GM23338 (cell line): ENCODE results near the gene HMOX2. TPM values are rescaled to one million over a fixed set of nuclear protein-coding genes. Genes with fewer than 3 reads are reported as not detected.

Experiments used
- ATAC-seq: fragments of 200-7000 bp; cut with Tn5 transposase; 3 replicates; pipeline ENCODE4 v1.9.1; 2020
- DNase-seq: peaks from one replicate; pipeline ENCODE4 v3.0.0-alpha.2; 2015; ENCODE audit warnings: low spot score
- H2AFZ ChIP-seq: fragments of 200-600 bp; sonication (generic); 2 replicates; pipeline ENCODE4 v1.8.0; 2016; ENCODE audit warnings: antibody characterized with exemption, mild to moderate bottlenecking, moderate library complexity
- H3F3A ChIP-seq: fragments of 200-600 bp; sonication (generic); replicated peaks from 2 replicates; pipeline ENCODE4 v1.8.0; 2017; ENCODE audit warnings: antibody characterized with exemption, mixed run types, low read depth
- H3K27ac ChIP-seq: fragments of 200-600 bp; sonication (generic); 2 replicates; pipeline ENCODE4 v1.6.1; 2016; ENCODE audit warnings: low read depth
- H3K27me3 ChIP-seq: fragments of 200-600 bp; sonication (generic); 2 replicates; pipeline ENCODE4 v1.8.0; 2016; ENCODE audit warnings: mild to moderate bottlenecking, mixed run types, moderate library complexity; ENCODE audit not compliant: insufficient read depth
- H3K36me3 ChIP-seq: fragments of 200-600 bp; sonication (generic); 2 replicates; pipeline ENCODE4 v1.8.0; 2016; ENCODE audit warnings: mild to moderate bottlenecking; ENCODE audit not compliant: insufficient read depth
- H3K4me1 ChIP-seq: fragments of 200-600 bp; sonication (generic); 2 replicates; pipeline ENCODE4 v1.8.0; 2016; ENCODE audit warnings: mild to moderate bottlenecking, moderate library complexity; ENCODE audit not compliant: insufficient read depth
- H3K4me2 ChIP-seq: fragments of 200-600 bp; sonication (generic); 2 replicates; pipeline ENCODE4 v1.7.1; 2017; ENCODE audit warnings: mixed run types
- H3K4me3 ChIP-seq: fragments of 200-600 bp; sonication (generic); 2 replicates; pipeline ENCODE4 v1.6.1; 2016; ENCODE audit warnings: mixed run types
- H3K79me2 ChIP-seq: fragments of 200-600 bp; sonication (generic); replicated peaks from 2 replicates; pipeline ENCODE4 v1.8.0; 2017; ENCODE audit warnings: mild to moderate bottlenecking; ENCODE audit not compliant: insufficient read depth
- H3K9me2 ChIP-seq: fragments of 200-600 bp; sonication (generic); 2 replicates; pipeline ENCODE4 v1.8.0; 2017; ENCODE audit not compliant: insufficient read depth
- H4K20me1 ChIP-seq: fragments of 200-600 bp; sonication (generic); replicated peaks from 2 replicates; pipeline ENCODE4 v1.8.0; 2017; ENCODE audit warnings: mild to moderate bottlenecking; ENCODE audit not compliant: insufficient read depth
- H3K27ac Mint-ChIP-seq: 2 replicates; pipeline ENCODE4 v1.8.0; 2020; ENCODE audit warnings: inconsistent platforms, mild to moderate bottlenecking, moderate library complexity, mixed read lengths
- H3K27me3 Mint-ChIP-seq: 3 replicates; pipeline ENCODE4 v1.8.0; 2022; ENCODE audit warnings: low read depth, mild to moderate bottlenecking, moderate library complexity, mixed read lengths, inconsistent platforms; ENCODE audit not compliant: insufficient read depth, poor library complexity
- H3K36me3 Mint-ChIP-seq: 3 replicates; pipeline ENCODE4 v1.8.0; 2021; ENCODE audit warnings: low read depth, mild to moderate bottlenecking, inconsistent platforms, moderate library complexity, mixed read lengths
- H3K4me1 Mint-ChIP-seq: 3 replicates; pipeline ENCODE4 v1.8.0; 2020; ENCODE audit warnings: mild to moderate bottlenecking, inconsistent platforms, mixed read lengths
- H3K4me3 Mint-ChIP-seq: 3 replicates; pipeline ENCODE4 v1.8.0; 2021; ENCODE audit warnings: moderate library complexity, mild to moderate bottlenecking, inconsistent platforms, mixed read lengths
- H3K9me3 Mint-ChIP-seq: 3 replicates; pipeline ENCODE4 v1.8.0; 2020; ENCODE audit warnings: moderate library complexity, mild to moderate bottlenecking, inconsistent platforms, mixed read lengths
- CREB1 ChIP-seq: fragments of 250-450 bp; sonication (Bioruptor Pico); IDR thresholded peaks from 2 replicates; pipeline ENCODE4 v1.5.0; 2020; ENCODE audit warnings: low read depth, mild to moderate bottlenecking, moderate library complexity
- EZH2 ChIP-seq: fragments of 200-600 bp; sonication (generic); IDR thresholded peaks from one replicate; pipeline ENCODE4 v1.8.0; 2017; ENCODE audit warnings: antibody characterized with exemption, mild to moderate bottlenecking, low read depth; ENCODE audit not compliant: unreplicated experiment
- EZH2phosphoT487 ChIP-seq: fragments of 200-600 bp; sonication (generic); IDR thresholded peaks from one replicate; pipeline ENCODE4 v1.8.1; 2018; ENCODE audit warnings: antibody characterized with exemption; ENCODE audit not compliant: unreplicated experiment
- JUNB ChIP-seq: IDR thresholded peaks from one replicate; pipeline ENCODE4 v1.6.1; 2016; ENCODE audit warnings: antibody characterized with exemption; ENCODE audit not compliant: unreplicated experiment
- NANOG ChIP-seq: IDR thresholded peaks from 2 replicates; pipeline ENCODE4 v1.6.1; 2016; ENCODE audit warnings: antibody characterized with exemption, borderline replicate concordance
- POLR2AphosphoS5 ChIP-seq: IDR thresholded peaks from 2 replicates; pipeline ENCODE4 v1.6.1; 2016; ENCODE audit warnings: antibody characterized with exemption, low read depth
- STAT1 ChIP-seq: IDR thresholded peaks from one replicate; pipeline ENCODE4 v1.6.1; 2016; ENCODE audit warnings: antibody characterized with exemption; ENCODE audit not compliant: unreplicated experiment
- ZNF114 ChIP-seq: fragments of 250-450 bp; sonication (Bioruptor Pico); IDR thresholded peaks from 2 replicates; pipeline ENCODE4 v1.5.0; 2020; ENCODE audit warnings: mild to moderate bottlenecking, moderate library complexity
- ZNF331 ChIP-seq: fragments of 250-450 bp; sonication (Bioruptor Pico); IDR thresholded peaks from 2 replicates; pipeline ENCODE4 v1.5.0; 2020; ENCODE audit warnings: low read depth, mild to moderate bottlenecking, moderate library complexity
- polyA plus RNA-seq: library from polyadenylated mRNA; unstranded; fragments of >200 nt; fragmentation: Nextera tagmentation; extraction: Ambion mirVana; gene quantifications from 2 replicates; pipeline ENCODE4 v1.2.1, GENCODE V29; 2016
- total RNA-seq: library from RNA; depleted of rRNA; stranded (reverse); fragments of >200 nt; shearing (Covaris generic); gene quantifications from 2 replicates; pipeline ENCODE4 v1.2.3, GENCODE V29; 2014
- TF ChIP-seq, protein P1 (sequence below): fragments of 250-450 bp; sonication (Bioruptor Pico); IDR thresholded peaks from 2 replicates; pipeline ENCODE4 v1.5.0; 2020; ENCODE audit warnings: mild to moderate bottlenecking, moderate library complexity
- TF ChIP-seq, protein P2 (sequence below): IDR thresholded peaks from 2 replicates; pipeline ENCODE4 v1.6.1; 2016; ENCODE audit warnings: antibody characterized with exemption
- TF ChIP-seq, protein P3 (sequence below), 2 experiments: fragments of 200-600 bp in 1 of 2; sonication (generic) in 1 of 2; conservative IDR thresholded peaks; 2 replicates each; pipeline versions ENCODE4 v1.5.1 to v1.6.1; 2016 to 2017; ENCODE audit warnings: antibody characterized with exemption in 2 of 2, low read depth in 2 of 2, mild to moderate bottlenecking in 2 of 2, moderate library complexity in 1 of 2
- TF ChIP-seq, protein P4 (sequence below): IDR thresholded peaks from one replicate; pipeline ENCODE4 v1.6.1; 2018; ENCODE audit warnings: antibody characterized with exemption; ENCODE audit not compliant: unreplicated experiment

Gene HMOX2
- total and polyA plus RNA-seq, 2 experiments from 2014 or later = 33.0 to 38.1 TPM

DNA sequence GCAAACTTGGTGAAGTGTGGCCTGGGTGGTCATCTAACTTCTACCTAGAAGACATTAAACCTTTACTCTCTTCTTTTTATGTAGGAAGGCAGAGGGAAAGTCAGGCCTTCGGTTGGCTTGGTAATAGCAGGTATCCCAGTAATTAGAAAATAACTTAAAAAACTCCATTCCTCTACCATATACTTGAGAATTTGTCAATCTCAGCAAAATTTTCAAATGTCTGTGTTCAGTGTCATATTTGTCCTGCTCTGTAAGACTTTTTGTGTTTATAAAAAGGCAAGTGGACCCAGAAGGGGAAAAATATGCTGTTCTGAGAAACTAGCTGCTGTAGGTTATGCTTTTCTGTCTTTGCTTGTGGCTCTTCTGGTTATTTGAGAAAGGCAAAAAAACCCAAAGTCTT lies 5.8 kb downstream of the HMOX2 start:
- Histone ChIP-seq H3K79me2 (peaks cover 44% of the 10 kb centered on the region), H4K20me1 (no peaks in the 10 kb centered on the region; the same call in none of the 2 replicates), H3K4me2 (no peak overlapping the region), H3F3A (0 out of 2 replicates have a peak, but pooled peaks cover 10% of the 10 kb centered on the region), H3K36me3 (no peaks in the 10 kb centered on the region), H2AFZ (no peak overlapping the region), H3K27ac (no peak overlapping the region; the same call in 1 of the 2 replicates), H3K9me2 (no peaks in the 10 kb centered on the region), H3K4me3 (no peak overlapping the region), H3K4me1 (no peaks in the 10 kb centered on the region), H3K27me3 (no peaks in the 10 kb centered on the region)
- Mint-ChIP-seq H3K4me1 (peaks cover 5% of the 10 kb centered on the region), H3K27ac (no peak overlapping the region), H3K9me3 (no peaks in the 10 kb centered on the region), H3K4me3 (no peak overlapping the region), H3K27me3 (no peaks in the 10 kb centered on the region), H3K36me3 (peaks cover 7% of the 10 kb centered on the region; the same call in 2 of the 3 replicates)
- ATAC-seq (no peak), DNase-seq (no peak)
- TF ChIP-seq ZNF331 (CRISPR knock-in tag) = no peak
- no peak for TF ChIP-seq EZH2phosphoT487
- no peak for TF ChIP-seq EZH2
- TF ChIP-seq CREB1 = no peak
- no peak for TF ChIP-seq JUNB
- TF ChIP-seq, protein P1, sequence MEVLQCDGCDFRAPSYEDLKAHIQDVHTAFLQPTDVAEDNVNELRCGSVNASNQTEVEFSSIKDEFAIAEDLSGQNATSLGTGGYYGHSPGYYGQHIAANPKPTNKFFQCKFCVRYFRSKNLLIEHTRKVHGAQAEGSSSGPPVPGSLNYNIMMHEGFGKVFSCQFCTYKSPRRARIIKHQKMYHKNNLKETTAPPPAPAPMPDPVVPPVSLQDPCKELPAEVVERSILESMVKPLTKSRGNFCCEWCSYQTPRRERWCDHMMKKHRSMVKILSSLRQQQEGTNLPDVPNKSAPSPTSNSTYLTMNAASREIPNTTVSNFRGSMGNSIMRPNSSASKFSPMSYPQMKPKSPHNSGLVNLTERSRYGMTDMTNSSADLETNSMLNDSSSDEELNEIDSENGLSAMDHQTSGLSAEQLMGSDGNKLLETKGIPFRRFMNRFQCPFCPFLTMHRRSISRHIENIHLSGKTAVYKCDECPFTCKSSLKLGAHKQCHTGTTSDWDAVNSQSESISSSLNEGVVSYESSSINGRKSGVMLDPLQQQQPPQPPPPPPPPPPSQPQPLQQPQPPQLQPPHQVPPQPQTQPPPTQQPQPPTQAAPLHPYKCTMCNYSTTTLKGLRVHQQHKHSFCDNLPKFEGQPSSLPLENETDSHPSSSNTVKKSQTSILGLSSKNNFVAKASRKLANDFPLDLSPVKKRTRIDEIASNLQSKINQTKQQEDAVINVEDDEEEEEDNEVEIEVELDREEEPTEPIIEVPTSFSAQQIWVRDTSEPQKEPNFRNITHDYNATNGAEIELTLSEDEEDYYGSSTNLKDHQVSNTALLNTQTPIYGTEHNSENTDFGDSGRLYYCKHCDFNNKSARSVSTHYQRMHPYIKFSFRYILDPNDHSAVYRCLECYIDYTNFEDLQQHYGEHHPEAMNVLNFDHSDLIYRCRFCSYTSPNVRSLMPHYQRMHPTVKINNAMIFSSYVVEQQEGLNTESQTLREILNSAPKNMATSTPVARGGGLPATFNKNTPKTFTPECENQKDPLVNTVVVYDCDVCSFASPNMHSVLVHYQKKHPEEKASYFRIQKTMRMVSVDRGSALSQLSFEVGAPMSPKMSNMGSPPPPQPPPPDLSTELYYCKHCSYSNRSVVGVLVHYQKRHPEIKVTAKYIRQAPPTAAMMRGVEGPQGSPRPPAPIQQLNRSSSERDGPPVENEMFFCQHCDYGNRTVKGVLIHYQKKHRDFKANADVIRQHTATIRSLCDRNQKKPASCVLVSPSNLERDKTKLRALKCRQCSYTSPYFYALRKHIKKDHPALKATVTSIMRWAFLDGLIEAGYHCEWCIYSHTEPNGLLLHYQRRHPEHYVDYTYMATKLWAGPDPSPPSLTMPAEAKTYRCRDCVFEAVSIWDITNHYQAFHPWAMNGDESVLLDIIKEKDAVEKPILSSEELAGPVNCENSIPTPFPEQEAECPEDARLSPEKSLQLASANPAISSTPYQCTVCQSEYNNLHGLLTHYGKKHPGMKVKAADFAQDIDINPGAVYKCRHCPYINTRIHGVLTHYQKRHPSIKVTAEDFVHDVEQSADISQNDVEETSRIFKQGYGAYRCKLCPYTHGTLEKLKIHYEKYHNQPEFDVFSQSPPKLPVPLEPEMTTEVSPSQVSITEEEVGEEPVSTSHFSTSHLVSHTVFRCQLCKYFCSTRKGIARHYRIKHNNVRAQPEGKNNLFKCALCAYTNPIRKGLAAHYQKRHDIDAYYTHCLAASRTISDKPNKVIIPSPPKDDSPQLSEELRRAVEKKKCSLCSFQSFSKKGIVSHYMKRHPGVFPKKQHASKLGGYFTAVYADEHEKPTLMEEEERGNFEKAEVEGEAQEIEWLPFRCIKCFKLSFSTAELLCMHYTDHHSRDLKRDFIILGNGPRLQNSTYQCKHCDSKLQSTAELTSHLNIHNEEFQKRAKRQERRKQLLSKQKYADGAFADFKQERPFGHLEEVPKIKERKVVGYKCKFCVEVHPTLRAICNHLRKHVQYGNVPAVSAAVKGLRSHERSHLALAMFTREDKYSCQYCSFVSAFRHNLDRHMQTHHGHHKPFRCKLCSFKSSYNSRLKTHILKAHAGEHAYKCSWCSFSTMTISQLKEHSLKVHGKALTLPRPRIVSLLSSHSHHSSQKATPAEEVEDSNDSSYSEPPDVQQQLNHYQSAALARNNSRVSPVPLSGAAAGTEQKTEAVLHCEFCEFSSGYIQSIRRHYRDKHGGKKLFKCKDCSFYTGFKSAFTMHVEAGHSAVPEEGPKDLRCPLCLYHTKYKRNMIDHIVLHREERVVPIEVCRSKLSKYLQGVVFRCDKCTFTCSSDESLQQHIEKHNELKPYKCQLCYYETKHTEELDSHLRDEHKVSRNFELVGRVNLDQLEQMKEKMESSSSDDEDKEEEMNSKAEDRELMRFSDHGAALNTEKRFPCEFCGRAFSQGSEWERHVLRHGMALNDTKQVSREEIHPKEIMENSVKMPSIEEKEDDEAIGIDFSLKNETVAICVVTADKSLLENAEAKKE (CRISPR knock-in tag) = no peak
- no peak for TF ChIP-seq POLR2AphosphoS5
- TF ChIP-seq NANOG = no peak
- TF ChIP-seq ZNF114 (CRISPR knock-in tag) = no peak
- no peak for TF ChIP-seq STAT1
- TF ChIP-seq, protein P2, sequence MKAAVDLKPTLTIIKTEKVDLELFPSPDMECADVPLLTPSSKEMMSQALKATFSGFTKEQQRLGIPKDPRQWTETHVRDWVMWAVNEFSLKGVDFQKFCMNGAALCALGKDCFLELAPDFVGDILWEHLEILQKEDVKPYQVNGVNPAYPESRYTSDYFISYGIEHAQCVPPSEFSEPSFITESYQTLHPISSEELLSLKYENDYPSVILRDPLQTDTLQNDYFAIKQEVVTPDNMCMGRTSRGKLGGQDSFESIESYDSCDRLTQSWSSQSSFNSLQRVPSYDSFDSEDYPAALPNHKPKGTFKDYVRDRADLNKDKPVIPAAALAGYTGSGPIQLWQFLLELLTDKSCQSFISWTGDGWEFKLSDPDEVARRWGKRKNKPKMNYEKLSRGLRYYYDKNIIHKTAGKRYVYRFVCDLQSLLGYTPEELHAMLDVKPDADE = no peak
- TF ChIP-seq, protein P3, sequence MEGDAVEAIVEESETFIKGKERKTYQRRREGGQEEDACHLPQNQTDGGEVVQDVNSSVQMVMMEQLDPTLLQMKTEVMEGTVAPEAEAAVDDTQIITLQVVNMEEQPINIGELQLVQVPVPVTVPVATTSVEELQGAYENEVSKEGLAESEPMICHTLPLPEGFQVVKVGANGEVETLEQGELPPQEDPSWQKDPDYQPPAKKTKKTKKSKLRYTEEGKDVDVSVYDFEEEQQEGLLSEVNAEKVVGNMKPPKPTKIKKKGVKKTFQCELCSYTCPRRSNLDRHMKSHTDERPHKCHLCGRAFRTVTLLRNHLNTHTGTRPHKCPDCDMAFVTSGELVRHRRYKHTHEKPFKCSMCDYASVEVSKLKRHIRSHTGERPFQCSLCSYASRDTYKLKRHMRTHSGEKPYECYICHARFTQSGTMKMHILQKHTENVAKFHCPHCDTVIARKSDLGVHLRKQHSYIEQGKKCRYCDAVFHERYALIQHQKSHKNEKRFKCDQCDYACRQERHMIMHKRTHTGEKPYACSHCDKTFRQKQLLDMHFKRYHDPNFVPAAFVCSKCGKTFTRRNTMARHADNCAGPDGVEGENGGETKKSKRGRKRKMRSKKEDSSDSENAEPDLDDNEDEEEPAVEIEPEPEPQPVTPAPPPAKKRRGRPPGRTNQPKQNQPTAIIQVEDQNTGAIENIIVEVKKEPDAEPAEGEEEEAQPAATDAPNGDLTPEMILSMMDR (conservative IDR thresholded peaks at IDR 0.05; ENCODE audit: low read depth in 2 of 2) = no peak
- TF ChIP-seq, protein P4, sequence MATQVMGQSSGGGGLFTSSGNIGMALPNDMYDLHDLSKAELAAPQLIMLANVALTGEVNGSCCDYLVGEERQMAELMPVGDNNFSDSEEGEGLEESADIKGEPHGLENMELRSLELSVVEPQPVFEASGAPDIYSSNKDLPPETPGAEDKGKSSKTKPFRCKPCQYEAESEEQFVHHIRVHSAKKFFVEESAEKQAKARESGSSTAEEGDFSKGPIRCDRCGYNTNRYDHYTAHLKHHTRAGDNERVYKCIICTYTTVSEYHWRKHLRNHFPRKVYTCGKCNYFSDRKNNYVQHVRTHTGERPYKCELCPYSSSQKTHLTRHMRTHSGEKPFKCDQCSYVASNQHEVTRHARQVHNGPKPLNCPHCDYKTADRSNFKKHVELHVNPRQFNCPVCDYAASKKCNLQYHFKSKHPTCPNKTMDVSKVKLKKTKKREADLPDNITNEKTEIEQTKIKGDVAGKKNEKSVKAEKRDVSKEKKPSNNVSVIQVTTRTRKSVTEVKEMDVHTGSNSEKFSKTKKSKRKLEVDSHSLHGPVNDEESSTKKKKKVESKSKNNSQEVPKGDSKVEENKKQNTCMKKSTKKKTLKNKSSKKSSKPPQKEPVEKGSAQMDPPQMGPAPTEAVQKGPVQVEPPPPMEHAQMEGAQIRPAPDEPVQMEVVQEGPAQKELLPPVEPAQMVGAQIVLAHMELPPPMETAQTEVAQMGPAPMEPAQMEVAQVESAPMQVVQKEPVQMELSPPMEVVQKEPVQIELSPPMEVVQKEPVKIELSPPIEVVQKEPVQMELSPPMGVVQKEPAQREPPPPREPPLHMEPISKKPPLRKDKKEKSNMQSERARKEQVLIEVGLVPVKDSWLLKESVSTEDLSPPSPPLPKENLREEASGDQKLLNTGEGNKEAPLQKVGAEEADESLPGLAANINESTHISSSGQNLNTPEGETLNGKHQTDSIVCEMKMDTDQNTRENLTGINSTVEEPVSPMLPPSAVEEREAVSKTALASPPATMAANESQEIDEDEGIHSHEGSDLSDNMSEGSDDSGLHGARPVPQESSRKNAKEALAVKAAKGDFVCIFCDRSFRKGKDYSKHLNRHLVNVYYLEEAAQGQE = no peak
